Astrocyte (in vitro differentiated cells and primary cell): ENCODE measurements around the gene PGD.

Experiments
- CTCF ChIP-seq: IDR thresholded peaks from 2 replicates; pipeline ENCODE4 v1.5.1; 2011; ENCODE audit warnings: low read depth, mild to moderate bottlenecking, inconsistent platforms, low read length, moderate library complexity; ENCODE audit not compliant: insufficient read depth
- EZH2 ChIP-seq: IDR thresholded peaks from 2 replicates; pipeline ENCODE4 v1.6.1; 2012; ENCODE audit warnings: mild to moderate bottlenecking, low read length, inconsistent platforms; ENCODE audit not compliant: insufficient read depth

- TF ChIP-seq CTCF, result no peak
- TF ChIP-seq EZH2, result no peak
Measured at GRCh38 chr1:10433790-10434189, 34.9 kb downstream of the PGD start.
